ENCODE measurements around the gene HSPD1.

DNA sequence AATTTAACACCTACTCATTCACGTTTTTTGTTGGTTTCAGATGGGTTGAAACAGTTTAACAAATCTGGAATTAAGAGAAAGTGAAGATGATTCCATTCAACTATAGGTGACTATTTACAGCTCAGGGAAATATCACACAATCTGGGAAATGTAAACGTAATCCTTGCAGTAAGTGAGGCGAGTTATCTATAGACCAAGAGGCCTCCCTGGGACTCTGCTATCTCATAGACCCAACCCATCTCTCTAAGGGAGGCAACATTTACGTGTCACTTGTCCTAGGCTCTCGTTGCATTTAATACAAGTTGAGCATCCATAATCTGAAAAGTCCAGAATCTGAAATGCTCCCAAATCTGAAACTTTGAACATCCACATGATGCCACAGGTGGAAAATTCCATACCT lies 14.3 kb upstream of the HSPD1 start:
- TF ChIP-seq, protein P1, sequence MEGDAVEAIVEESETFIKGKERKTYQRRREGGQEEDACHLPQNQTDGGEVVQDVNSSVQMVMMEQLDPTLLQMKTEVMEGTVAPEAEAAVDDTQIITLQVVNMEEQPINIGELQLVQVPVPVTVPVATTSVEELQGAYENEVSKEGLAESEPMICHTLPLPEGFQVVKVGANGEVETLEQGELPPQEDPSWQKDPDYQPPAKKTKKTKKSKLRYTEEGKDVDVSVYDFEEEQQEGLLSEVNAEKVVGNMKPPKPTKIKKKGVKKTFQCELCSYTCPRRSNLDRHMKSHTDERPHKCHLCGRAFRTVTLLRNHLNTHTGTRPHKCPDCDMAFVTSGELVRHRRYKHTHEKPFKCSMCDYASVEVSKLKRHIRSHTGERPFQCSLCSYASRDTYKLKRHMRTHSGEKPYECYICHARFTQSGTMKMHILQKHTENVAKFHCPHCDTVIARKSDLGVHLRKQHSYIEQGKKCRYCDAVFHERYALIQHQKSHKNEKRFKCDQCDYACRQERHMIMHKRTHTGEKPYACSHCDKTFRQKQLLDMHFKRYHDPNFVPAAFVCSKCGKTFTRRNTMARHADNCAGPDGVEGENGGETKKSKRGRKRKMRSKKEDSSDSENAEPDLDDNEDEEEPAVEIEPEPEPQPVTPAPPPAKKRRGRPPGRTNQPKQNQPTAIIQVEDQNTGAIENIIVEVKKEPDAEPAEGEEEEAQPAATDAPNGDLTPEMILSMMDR (IDR thresholded peaks at IDR 0.05) = no peak
- TF ChIP-seq EZH2 (IDR thresholded peaks at IDR 0.05) (no peak), EZH2phosphoT487 (IDR thresholded peaks at IDR 0.05) (no peak)

All from neural progenitor cell (in vitro differentiated cells).